HCT116 (cell line): ENCODE results near the gene IFNW1. TPM values are rescaled to one million over a fixed set of nuclear protein-coding genes. Genes with fewer than 3 reads are reported as not detected.

Experiments
- ATAC-seq: fragments of 200-7000 bp; cut with Tn5 transposase; 2 replicates; pipeline ENCODE4 v1.9.1; 2020; ENCODE audit warnings: mild to moderate bottlenecking, moderate library complexity
- BruUV-seq: library from RNA; stranded (reverse); fragments of 400-500 nt; replicated peaks from 2 replicates; lab custom pipeline; 2021; lab: Mats Ljungman, UMichigan
- CTCF ChIA-PET: fragments of 300-600 bp; sonication (Branson Sonifier 250); formaldehyde crosslinking; loops from one replicate; lab custom pipeline; 2021; ENCODE audit warnings: antibody characterized with exemption; lab: Charles Lee
- POLR2A ChIA-PET: fragments of 300-600, 350-600 bp; sonication (Branson Sonifier 250); formaldehyde crosslinking; loops from one replicate; lab custom pipeline; 2021; ENCODE audit warnings: antibody characterized with exemption; lab: Charles Lee
- RAD21 ChIA-PET, 2 experiments: fragments of 300-600 bp; sonication (Branson Sonifier 250); formaldehyde crosslinking; loops; one replicate each; lab custom pipeline; 2023; ENCODE audit warnings: low total read pairs in 2 of 2; ENCODE audit not compliant: uncharacterized antibody in 2 of 2, unreplicated experiment in 2 of 2, low non-redundant PET in 1 of 2; lab: Charles Lee
- DNase-seq: peaks from one replicate; pipeline ENCODE4 v3.0.0-alpha.2; 2010; ENCODE audit warnings: low read depth, low spot score
- H2AFZ ChIP-seq: fragments of 200-600 bp; shearing (Covaris generic), sonication (generic); 2 replicates; pipeline ENCODE4 v1.6.1; 2017; ENCODE audit warnings: low read depth, mixed run types, mixed read lengths, antibody characterized with exemption, low read length; ENCODE audit not compliant: poor library complexity, severe bottlenecking
- H3K27ac ChIP-seq: 2 replicates; pipeline ENCODE4 v1.5.1; 2012; ENCODE audit warnings: low read depth, low read length
- H3K27me3 ChIP-seq: fragments of 200-600 bp; sonication (generic); 2 replicates; pipeline ENCODE4 v1.6.1; 2016; ENCODE audit warnings: mixed run types, low read length, mixed read lengths; ENCODE audit not compliant: insufficient read depth
- H3K36me3 ChIP-seq, 2 experiments: fragments of 200-500 bp in 1 of 2; fragments of 200-600 bp in 1 of 2; sonication (Bioruptor generic) in 1 of 2; sonication (generic) in 1 of 2; 2 replicates each; pipeline versions ENCODE4 v1.5.1 to v1.6.1; 2014 to 2016; ENCODE audit warnings: low read length in 2 of 2, inconsistent platforms in 1 of 2, mixed read lengths in 1 of 2, mixed run types in 1 of 2; ENCODE audit not compliant: insufficient read depth in 2 of 2, control insufficient read depth in 1 of 2
- H3K4me1 ChIP-seq, 2 experiments: fragments of 200-600 bp in 1 of 2; sonication (generic) in 1 of 2; 2 replicates each; pipeline versions ENCODE4 v1.5.1 to v1.6.1; 2012 to 2017; ENCODE audit warnings: low read length in 2 of 2, inconsistent platforms in 1 of 2, mild to moderate bottlenecking in 1 of 2, mixed read lengths in 1 of 2, mixed run types in 1 of 2, moderate library complexity in 1 of 2; ENCODE audit not compliant: insufficient read depth in 2 of 2, control insufficient read depth in 1 of 2
- H3K4me2 ChIP-seq: fragments of 200-600 bp; sonication (generic); 2 replicates; pipeline ENCODE4 v1.6.1; 2017; ENCODE audit warnings: mixed run types, low read length, mixed read lengths
- H3K4me3 ChIP-seq, 2 experiments: fragments of 200-600 bp in 1 of 2; sonication (generic) in 1 of 2; replicated peaks in 1 of 2; 2 replicates each; pipeline ENCODE4 v1.5.1; 2011 to 2016; ENCODE audit warnings: low read length in 2 of 2, control low read depth in 1 of 2, low read depth in 1 of 2, mild to moderate bottlenecking in 1 of 2, mixed read lengths in 1 of 2, mixed run types in 1 of 2
- H3K79me2 ChIP-seq: fragments of 200-600 bp; sonication (generic); 2 replicates; pipeline ENCODE4 v1.6.1; 2017; ENCODE audit warnings: mild to moderate bottlenecking, mixed run types, low read length, moderate library complexity, mixed read lengths; ENCODE audit not compliant: insufficient read depth
- H3K9ac ChIP-seq: fragments of 200-600 bp; sonication (generic); 2 replicates; pipeline ENCODE4 v1.6.1; 2016; ENCODE audit warnings: low read length, mixed read lengths
- H3K9me2 ChIP-seq: fragments of 200-600 bp; sonication (generic), shearing (Covaris generic); 2 replicates; pipeline ENCODE4 v1.6.1; 2017; ENCODE audit warnings: mixed run types, mild to moderate bottlenecking, moderate library complexity; ENCODE audit not compliant: insufficient read depth
- H3K9me3 ChIP-seq, 2 experiments: fragments of 200-500 bp in 1 of 2; fragments of 200-600 bp in 1 of 2; sonication (Bioruptor generic) in 1 of 2; sonication (generic) in 1 of 2; 2 replicates each; pipeline ENCODE4 v1.6.1; 2014 to 2017; ENCODE audit warnings: low read length in 2 of 2, mixed read lengths in 2 of 2, inconsistent platforms in 1 of 2, low read depth in 1 of 2, mild to moderate bottlenecking in 1 of 2, mixed run types in 1 of 2, moderate library complexity in 1 of 2; ENCODE audit not compliant: control insufficient read depth in 1 of 2, insufficient read depth in 1 of 2
- H4K20me1 ChIP-seq: fragments of 200-600 bp; sonication (generic), shearing (Covaris generic); 2 replicates; pipeline ENCODE4 v1.6.1; 2017; ENCODE audit warnings: mixed run types, mild to moderate bottlenecking, moderate library complexity; ENCODE audit not compliant: insufficient read depth
- CEBPB ChIP-seq: IDR thresholded peaks from 2 replicates; pipeline ENCODE4 v1.6.1; 2012; ENCODE audit warnings: low read depth
- EZH2 ChIP-seq: fragments of 200-600 bp; sonication (generic); IDR thresholded peaks from 2 replicates; pipeline ENCODE4 v1.6.1; 2017; ENCODE audit warnings: antibody characterized with exemption, mixed run types
- JUND ChIP-seq: IDR thresholded peaks from 2 replicates; pipeline ENCODE4 v1.6.1; 2012
- POLR2A ChIP-seq: IDR thresholded peaks from 2 replicates; pipeline ENCODE4 v1.7.0; 2011; ENCODE audit warnings: borderline replicate concordance; ENCODE audit not compliant: insufficient read depth, insufficient read length; ENCODE audit errors: extremely low read depth
- POLR2AphosphoS5 ChIP-seq: IDR thresholded peaks from 2 replicates; pipeline ENCODE4 v1.6.1; 2011; ENCODE audit warnings: mild to moderate bottlenecking, low read depth, low read length, moderate library complexity
- RAD21 ChIP-seq: IDR thresholded peaks from 2 replicates; pipeline ENCODE4 v1.6.1; 2012; ENCODE audit warnings: low read depth, mild to moderate bottlenecking
- REST ChIP-seq: IDR thresholded peaks from 2 replicates; pipeline ENCODE4 v1.6.1; 2012; ENCODE audit warnings: low read depth
- SIN3A ChIP-seq: IDR thresholded peaks from 2 replicates; pipeline ENCODE4 v1.6.1; 2012; ENCODE audit warnings: low read depth
- SP1 ChIP-seq: IDR thresholded peaks from 2 replicates; pipeline ENCODE4 v1.6.1; 2012; ENCODE audit warnings: low read depth
- SRF ChIP-seq: IDR thresholded peaks from 2 replicates; pipeline ENCODE4 v1.6.1; 2012; ENCODE audit warnings: low read depth
- TCF7L2 ChIP-seq: IDR thresholded peaks from 2 replicates; pipeline ENCODE4 v1.7.0; 2011; ENCODE audit warnings: borderline replicate concordance, inconsistent platforms; ENCODE audit not compliant: insufficient read depth, insufficient read length; ENCODE audit errors: extremely low read depth
- ZBTB33 ChIP-seq: IDR thresholded peaks from 2 replicates; pipeline ENCODE4 v1.6.1; 2011; ENCODE audit warnings: mild to moderate bottlenecking, low read length, moderate library complexity; ENCODE audit not compliant: insufficient replicate concordance; ENCODE audit errors: extremely low read depth
- ZNF274 ChIP-seq: fragments of 200-500 bp; sonication (Bioruptor generic); IDR thresholded peaks from 2 replicates; pipeline ENCODE4 v1.6.1; 2014; ENCODE audit warnings: mild to moderate bottlenecking, low read depth, low read length, inconsistent platforms
- intact Hi-C: fragments of 100-400 bp; cut with micrococcal nuclease; formaldehyde crosslinking; loops from 2 replicates; pipeline ENCODE4 v1.10.0; 2022
- total RNA-seq: library from RNA; stranded (reverse); gene quantifications from one replicate; pipeline ENCODE4 v1.2.1, GENCODE V29; 2021; ENCODE audit not compliant: unreplicated experiment
- TF ChIP-seq, protein P1 (sequence below), 3 experiments: fragments of 200-600 bp in 1 of 3; sonication (generic) in 1 of 3; IDR thresholded peaks in 2 of 3; conservative IDR thresholded peaks in 1 of 3; 2 replicates each; pipeline ENCODE4 v1.5.1; 2012 to 2017; ENCODE audit warnings: low read depth in 2 of 3, low read length in 2 of 3, antibody characterized with exemption in 1 of 3, borderline replicate concordance in 1 of 3, control low read depth in 1 of 3, mild to moderate bottlenecking in 1 of 3, mixed read lengths in 1 of 3, mixed run types in 1 of 3, moderate library complexity in 1 of 3; ENCODE audit not compliant: insufficient read depth in 1 of 3
- TF ChIP-seq, protein P2 (sequence below): IDR thresholded peaks from 2 replicates; pipeline ENCODE4 v1.6.1; 2012

IFNW1 gene
- total RNA-seq, 1 experiment from 2014 or later, result not detected

GRCh38 chr9:21110708-21111576 is 30.7 kb downstream of the IFNW1 start:
- Histone ChIP-seq H3K4me3 (no peak overlapping the region), H3K9ac (no peak overlapping the region), H4K20me1 (no peaks in the 10 kb centered on the region), H3K27me3 (peaks cover 4% of the 10 kb centered on the region; the same call in 1 of the 2 replicates), H3K4me2 (no peak overlapping the region), H2AFZ (peak overlapping the region; percentile 38), H3K4me1 (no peaks in the 10 kb centered on the region), H3K27ac (no peak overlapping the region), H3K79me2 (no peaks in the 10 kb centered on the region), H3K9me3 (no peaks in the 10 kb centered on the region), H3K9me2 (no peaks in the 10 kb centered on the region), H3K36me3 (no peaks in the 10 kb centered on the region)
- TF ChIP-seq TCF7L2 (no peak), RAD21 (peak; percentile 88), JUND (no peak), ZBTB33 (no peak), SRF (no peak), SP1 (no peak), POLR2A (no peak), CEBPB (no peak), EZH2 (no peak), POLR2AphosphoS5 (no peak), ZNF274 (no peak), SIN3A (no peak), REST (no peak)
- TF ChIP-seq, protein P1, sequence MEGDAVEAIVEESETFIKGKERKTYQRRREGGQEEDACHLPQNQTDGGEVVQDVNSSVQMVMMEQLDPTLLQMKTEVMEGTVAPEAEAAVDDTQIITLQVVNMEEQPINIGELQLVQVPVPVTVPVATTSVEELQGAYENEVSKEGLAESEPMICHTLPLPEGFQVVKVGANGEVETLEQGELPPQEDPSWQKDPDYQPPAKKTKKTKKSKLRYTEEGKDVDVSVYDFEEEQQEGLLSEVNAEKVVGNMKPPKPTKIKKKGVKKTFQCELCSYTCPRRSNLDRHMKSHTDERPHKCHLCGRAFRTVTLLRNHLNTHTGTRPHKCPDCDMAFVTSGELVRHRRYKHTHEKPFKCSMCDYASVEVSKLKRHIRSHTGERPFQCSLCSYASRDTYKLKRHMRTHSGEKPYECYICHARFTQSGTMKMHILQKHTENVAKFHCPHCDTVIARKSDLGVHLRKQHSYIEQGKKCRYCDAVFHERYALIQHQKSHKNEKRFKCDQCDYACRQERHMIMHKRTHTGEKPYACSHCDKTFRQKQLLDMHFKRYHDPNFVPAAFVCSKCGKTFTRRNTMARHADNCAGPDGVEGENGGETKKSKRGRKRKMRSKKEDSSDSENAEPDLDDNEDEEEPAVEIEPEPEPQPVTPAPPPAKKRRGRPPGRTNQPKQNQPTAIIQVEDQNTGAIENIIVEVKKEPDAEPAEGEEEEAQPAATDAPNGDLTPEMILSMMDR (IDR thresholded peaks at IDR 0.05 in 2 of 3, conservative IDR thresholded peaks at IDR 0.05 in 1 of 3; ENCODE audit: borderline replicate concordance in 1 of 3, insufficient read depth in 1 of 3, low read depth in 2 of 3, low read length in 2 of 3), result peak; percentile 62 to 93 (median 75); a peak in 5 of 6 replicates
- TF ChIP-seq, protein P2, sequence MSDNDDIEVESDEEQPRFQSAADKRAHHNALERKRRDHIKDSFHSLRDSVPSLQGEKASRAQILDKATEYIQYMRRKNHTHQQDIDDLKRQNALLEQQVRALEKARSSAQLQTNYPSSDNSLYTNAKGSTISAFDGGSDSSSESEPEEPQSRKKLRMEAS, result no peak
- ChIA-PET CTCF (interaction anchor here (0.6 to 2.9 kb wide), 33 partner anchors 8 to 1640 kb away, joined by 3 to 32 read pairs (median 4); partner anchors contain the start of gene MLLT3), POLR2A (interaction anchor here (0.6 kb wide), 1 partner anchor 227 kb away, joined by 3 read pairs; no protein-coding TSS in a partner anchor), RAD21 (interaction anchor here (0.7 to 1.5 kb wide), 6 partner anchors 32 to 1184 kb away, joined by 3 to 10 read pairs (median 4); no protein-coding TSS in a partner anchor)
- no TSS peak for BruUV-seq
- ATAC-seq (peak; percentile 100), DNase-seq (peak; percentile 70)
- intact Hi-C loops, result loop anchor here (1.0 to 10.0 kb wide), 7 partner anchors 170 to 1636 kb away; no protein-coding TSS in a partner anchor
